Measurements from ENCODE around the gene ADI1.

The ADI1 gene

DNA sequence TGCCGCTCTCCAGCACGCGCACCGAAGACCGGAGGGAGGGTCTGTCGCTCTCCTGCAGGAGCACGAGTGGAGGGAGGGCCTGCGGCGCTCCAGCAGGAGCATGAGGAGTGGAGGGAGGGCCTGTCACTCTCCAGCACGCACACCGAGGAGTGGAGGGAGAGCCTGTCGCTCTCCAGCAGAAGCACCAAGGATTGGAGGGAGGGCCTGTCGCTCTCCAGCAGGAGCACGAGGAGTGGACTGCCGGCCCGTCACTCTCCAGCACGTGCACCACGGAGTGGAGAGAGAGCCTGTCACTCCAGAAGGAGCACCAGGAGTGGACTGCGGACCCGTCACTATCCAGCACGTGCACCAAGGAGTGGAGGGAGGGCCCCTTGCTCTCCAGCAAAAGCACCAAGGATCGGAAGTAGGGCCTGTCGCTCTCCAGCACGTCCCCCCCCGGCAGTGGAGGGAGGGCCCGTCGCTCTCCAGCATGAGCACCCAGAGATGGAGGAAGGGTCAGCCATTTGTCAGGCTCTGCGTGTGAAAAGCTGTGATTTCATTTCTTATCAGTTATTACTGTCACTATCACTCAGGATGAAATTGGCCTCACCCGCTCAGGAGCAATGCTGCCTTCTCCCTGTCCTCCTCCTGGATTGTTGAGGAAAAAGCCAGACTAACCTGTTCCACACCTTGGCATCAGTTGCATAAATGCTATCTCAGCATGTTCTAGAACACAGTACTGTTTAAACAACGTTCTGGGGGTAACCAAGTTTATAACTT is 35.9 kb downstream of the ADI1 start:
- Mint-ChIP-seq H3K9me3 (no peaks in the 10 kb centered on the region), H3K27ac (no peak overlapping the region), H3K4me3 (no peak overlapping the region), H3K27me3 (no peaks in the 10 kb centered on the region), H3K4me1 (peaks cover 4% of the 10 kb centered on the region), H3K36me3 (ENCODE audit: low read depth) (peaks cover 8% of the 10 kb centered on the region)
- DNase-seq (no peak), ATAC-seq (no peak)

- no peaks in the 10 kb centered on the region for H3K27me3 Mint-ChIP-seq
- no peak overlapping the region for H3K27ac Mint-ChIP-seq
- no peak for ATAC-seq
- no peaks in the 10 kb centered on the region for H3K9me3 Mint-ChIP-seq
- peaks cover 4% of the 10 kb centered on the region for H3K4me1 Mint-ChIP-seq
- peaks cover 13% of the 10 kb centered on the region for H3K36me3 Mint-ChIP-seq (ENCODE audit: low read depth)
- DNase-seq = no peak
- H3K4me3 Mint-ChIP-seq = no peak overlapping the region
Observed at GRCh38 chr2:3482363-3482821, 36.9 kb downstream of the ADI1 start.

GRCh38 chr2:3481736-3482362 is 37.5 kb downstream of the ADI1 start:
- Mint-ChIP-seq H3K9me3 (no peaks in the 10 kb centered on the region), H3K27me3 (no peaks in the 10 kb centered on the region), H3K36me3 (ENCODE audit: low read depth) (peaks cover 14% of the 10 kb centered on the region), H3K27ac (no peak overlapping the region), H3K4me3 (no peak overlapping the region), H3K4me1 (peaks cover 4% of the 10 kb centered on the region)
- no peak for ATAC-seq
- no peak for DNase-seq

DNA sequence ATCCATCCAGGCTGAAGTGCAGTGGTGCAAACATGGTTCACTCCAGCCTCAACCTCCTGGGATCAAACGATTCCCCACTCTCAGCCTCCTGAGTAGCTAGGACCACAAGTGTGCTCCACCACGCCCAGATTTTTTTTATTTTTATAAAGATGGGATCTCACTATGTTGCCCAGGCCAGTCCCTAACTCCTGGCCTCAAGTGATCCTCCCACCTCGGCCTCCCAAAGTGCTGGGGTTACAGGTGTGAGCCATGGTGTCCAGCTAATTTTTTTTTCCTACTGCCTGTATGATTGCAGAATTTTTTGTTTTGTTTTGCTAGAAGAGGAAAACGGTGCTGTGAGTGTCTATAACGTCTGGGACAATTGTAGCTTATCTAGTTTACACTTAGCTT is 38.3 kb downstream of the ADI1 start:
- peaks cover 4% of the 10 kb centered on the region for H3K4me1 Mint-ChIP-seq
- H3K4me3 Mint-ChIP-seq = no peak overlapping the region
- H3K36me3 Mint-ChIP-seq (ENCODE audit: low read depth) = peaks cover 14% of the 10 kb centered on the region
- peak overlapping the region; percentile 27 for H3K27ac Mint-ChIP-seq
- no peaks in the 10 kb centered on the region for H3K27me3 Mint-ChIP-seq
- DNase-seq (no peak), ATAC-seq (no peak)
- no peaks in the 10 kb centered on the region for H3K9me3 Mint-ChIP-seq

DNA sequence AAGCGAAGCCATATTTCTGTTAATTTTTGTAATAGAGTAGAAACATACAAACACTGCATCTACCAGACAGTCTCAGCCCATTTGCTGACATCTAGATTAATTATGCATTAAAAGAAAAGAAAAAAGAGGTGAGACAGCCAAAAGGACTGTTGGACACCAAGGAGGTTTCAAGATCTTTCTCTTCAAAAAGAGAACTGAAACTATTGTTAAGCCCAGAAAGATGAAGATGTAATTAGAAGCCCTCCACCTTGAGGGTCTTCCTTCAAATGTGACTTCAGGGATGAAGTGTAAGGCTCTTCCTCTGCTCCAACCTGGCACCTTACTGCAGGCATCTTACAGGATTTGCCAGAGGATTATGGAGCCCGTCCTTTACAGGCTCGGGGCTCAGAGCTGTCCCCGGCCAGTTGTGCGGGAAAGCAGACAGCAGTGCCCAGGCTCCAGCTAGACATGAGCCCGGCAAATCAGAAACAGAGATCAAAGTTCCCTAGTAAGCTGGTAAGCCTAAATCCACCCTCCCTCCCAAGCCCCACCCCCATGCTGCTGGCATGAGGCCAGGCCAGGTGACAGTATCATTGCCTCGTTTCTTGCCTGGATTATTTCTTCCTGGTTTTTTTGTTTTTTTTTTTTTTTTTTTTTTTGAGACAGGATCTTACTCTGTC is 38.9 kb downstream of the ADI1 start:
- H3K4me3 Mint-ChIP-seq = no peak overlapping the region
- H3K4me1 Mint-ChIP-seq = peaks cover 4% of the 10 kb centered on the region
- DNase-seq = no peak
- no peaks in the 10 kb centered on the region for H3K9me3 Mint-ChIP-seq
- peaks cover 14% of the 10 kb centered on the region for H3K36me3 Mint-ChIP-seq (ENCODE audit: low read depth)
- no peaks in the 10 kb centered on the region for H3K27me3 Mint-ChIP-seq
- H3K27ac Mint-ChIP-seq = peak overlapping the region; percentile 46
- no peak for ATAC-seq

DNA sequence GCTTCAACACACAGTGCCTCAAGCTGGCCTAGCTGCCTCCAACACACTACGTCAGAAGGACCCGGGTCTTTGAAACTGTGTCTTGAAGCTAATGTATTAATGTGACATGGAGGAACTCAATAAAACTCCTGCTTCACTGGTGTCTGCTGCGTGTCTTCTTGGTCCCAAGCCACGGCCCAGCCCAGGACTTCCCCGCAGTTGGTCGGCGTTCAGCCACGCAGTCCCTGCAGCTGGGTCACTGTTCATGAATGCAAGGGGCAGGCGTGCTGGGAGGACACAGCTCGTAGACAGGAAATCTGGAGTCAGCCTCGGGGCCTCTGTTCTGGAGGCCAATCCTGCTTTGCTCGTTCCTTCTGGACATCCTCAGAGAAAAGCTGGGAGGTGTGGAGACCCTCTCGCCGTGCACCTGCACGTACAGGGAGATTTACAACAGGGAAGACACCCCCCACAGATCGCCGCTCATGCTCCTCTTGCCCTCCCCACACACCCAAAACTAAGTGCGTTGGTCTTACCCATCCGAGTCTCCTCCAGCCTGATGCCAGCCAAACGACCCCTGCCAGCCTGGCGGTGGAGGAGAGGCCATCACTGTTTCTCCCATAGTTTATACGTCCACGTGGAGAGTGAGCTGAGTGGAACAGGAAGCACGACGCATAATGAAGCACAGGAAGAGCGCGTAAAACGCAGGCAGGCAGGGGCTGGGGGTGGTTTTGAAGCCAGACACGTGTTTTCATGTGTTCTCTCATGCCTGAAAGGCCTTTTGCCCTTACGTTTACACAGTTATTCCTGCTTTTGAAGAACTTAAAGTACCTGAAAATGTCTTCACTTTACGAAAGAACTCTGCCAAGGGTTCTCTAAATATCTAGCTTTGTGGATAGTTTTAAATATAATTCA is 39.7 kb downstream of the ADI1 start:
- no peak for ATAC-seq
- H3K4me3 Mint-ChIP-seq = no peak overlapping the region
- H3K27me3 Mint-ChIP-seq = no peaks in the 10 kb centered on the region
- DNase-seq = no peak
- H3K27ac Mint-ChIP-seq = peak overlapping the region; percentile 14
- H3K4me1 Mint-ChIP-seq = peaks cover 5% of the 10 kb centered on the region
- H3K36me3 Mint-ChIP-seq (ENCODE audit: low read depth) = peaks cover 14% of the 10 kb centered on the region
- H3K9me3 Mint-ChIP-seq = no peaks in the 10 kb centered on the region

DNA sequence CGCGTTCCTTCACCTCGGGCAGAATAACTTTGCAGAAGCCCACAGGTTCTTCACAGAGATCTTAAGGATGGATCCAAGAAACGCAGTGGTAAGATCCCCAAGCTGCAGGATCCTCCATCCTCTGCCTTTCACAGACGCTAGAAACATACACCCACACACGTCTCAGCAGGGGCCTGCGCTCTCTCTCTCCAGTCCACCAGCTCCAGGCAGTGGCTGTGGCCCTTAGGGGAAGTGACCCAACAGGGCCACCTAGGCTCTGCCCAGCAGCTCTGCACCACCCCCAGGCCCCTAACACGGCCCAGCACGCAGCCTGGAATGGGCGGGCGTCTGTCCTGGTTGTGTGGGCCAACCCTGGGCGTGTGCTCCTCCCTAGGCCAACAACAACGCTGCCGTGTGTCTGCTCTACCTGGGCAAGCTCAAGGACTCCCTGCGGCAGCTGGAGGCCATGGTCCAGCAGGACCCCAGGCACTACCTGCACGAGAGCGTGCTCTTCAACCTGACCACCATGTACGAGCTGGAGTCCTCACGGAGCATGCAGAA is 40.4 kb downstream of the ADI1 start:
- H3K36me3 Mint-ChIP-seq (ENCODE audit: low read depth) = peaks cover 14% of the 10 kb centered on the region
- H3K27ac Mint-ChIP-seq = no peak overlapping the region
- DNase-seq (no peak), ATAC-seq (no peak)
- no peak overlapping the region for H3K4me3 Mint-ChIP-seq
- no peaks in the 10 kb centered on the region for H3K9me3 Mint-ChIP-seq
- H3K4me1 Mint-ChIP-seq = peaks cover 6% of the 10 kb centered on the region
- H3K27me3 Mint-ChIP-seq = no peaks in the 10 kb centered on the region

- ATAC-seq (no peak), DNase-seq (no peak)
- Mint-ChIP-seq H3K9me3 (no peaks in the 10 kb centered on the region), H3K27me3 (no peaks in the 10 kb centered on the region), H3K4me3 (no peak overlapping the region), H3K27ac (no peak overlapping the region), H3K36me3 (ENCODE audit: low read depth) (peaks cover 14% of the 10 kb centered on the region), H3K4me1 (peaks cover 6% of the 10 kb centered on the region)
Observed at GRCh38 chr2:3476985-3477327, 42.4 kb downstream of the ADI1 start.

DNA sequence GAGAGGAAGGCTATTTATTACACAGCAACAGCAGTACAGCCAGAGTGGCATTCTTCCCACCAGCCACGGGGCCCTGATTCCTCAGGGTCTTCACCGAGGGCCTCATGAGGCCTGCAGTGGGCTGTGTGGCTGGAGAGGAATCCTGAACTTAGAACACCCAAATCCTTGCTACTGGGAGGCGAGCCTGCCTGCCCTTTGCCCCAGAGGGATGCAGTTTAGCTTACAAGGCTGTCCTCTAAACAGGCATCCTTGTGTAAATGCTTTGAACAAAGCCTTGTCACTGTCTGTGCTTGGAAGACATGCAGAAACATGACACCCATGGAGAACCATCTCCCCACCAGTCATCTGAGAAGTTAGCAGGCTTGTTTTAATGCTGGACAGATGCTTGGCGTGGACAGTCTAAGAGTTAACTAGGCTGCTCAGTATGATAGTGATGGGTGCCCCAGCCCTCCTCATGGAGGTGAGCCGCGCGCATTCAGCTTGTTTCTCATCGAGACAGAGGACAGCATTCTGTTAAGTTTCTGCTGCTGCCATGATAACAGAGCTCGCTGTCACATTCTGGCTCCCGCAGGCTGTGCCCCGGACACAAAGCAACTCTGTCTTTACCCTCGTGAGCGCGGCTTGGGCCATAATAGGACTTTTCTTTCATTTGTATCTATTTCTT is 42.9 kb downstream of the ADI1 start:
- ATAC-seq (no peak), DNase-seq (no peak)
- Mint-ChIP-seq H3K9me3 (no peaks in the 10 kb centered on the region), H3K36me3 (ENCODE audit: low read depth) (peaks cover 14% of the 10 kb centered on the region), H3K4me1 (peaks cover 6% of the 10 kb centered on the region), H3K27ac (no peak overlapping the region), H3K27me3 (no peaks in the 10 kb centered on the region), H3K4me3 (no peak overlapping the region)

GRCh38 chr2:3475771-3476170 is 43.6 kb downstream of the ADI1 start:
- H3K4me3 Mint-ChIP-seq = no peak overlapping the region
- ATAC-seq (no peak), DNase-seq (no peak)
- H3K36me3 Mint-ChIP-seq (ENCODE audit: low read depth) = peaks cover 14% of the 10 kb centered on the region
- no peaks in the 10 kb centered on the region for H3K27me3 Mint-ChIP-seq
- H3K27ac Mint-ChIP-seq = no peak overlapping the region
- H3K9me3 Mint-ChIP-seq = no peaks in the 10 kb centered on the region
- H3K4me1 Mint-ChIP-seq = peaks cover 6% of the 10 kb centered on the region

DNA sequence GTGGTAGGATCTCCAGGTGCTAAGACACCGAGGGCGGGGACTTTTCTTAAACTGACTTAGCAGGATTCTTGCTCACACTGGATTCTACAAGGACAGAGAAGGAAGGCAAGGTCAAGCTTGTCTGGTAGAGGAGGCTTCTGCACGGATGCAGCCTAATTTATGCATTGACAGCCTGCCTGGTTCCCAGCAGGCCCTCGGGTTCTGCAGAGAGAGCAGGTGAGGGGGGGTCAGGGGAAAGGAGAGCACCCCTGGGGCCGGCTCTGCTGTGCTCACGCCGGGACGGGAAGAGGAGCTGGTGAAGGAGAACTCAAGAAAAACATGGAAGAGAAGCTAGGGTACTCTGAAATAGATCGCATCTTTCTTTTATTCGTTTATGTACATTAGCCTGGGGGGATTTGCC is 46.4 kb downstream of the ADI1 start:
- Mint-ChIP-seq H3K27ac (no peak overlapping the region), H3K4me3 (no peak overlapping the region), H3K9me3 (no peaks in the 10 kb centered on the region), H3K36me3 (ENCODE audit: low read depth) (peaks cover 8% of the 10 kb centered on the region), H3K27me3 (no peaks in the 10 kb centered on the region), H3K4me1 (peaks cover 2% of the 10 kb centered on the region)
- ATAC-seq (no peak), DNase-seq (no peak)

GRCh38 chr2:3472296-3472695 is 47.0 kb downstream of the ADI1 start:
- no peak for ATAC-seq
- no peak overlapping the region for H3K27ac Mint-ChIP-seq
- peaks cover 6% of the 10 kb centered on the region for H3K36me3 Mint-ChIP-seq (ENCODE audit: low read depth)
- H3K4me3 Mint-ChIP-seq = no peak overlapping the region
- peaks cover 2% of the 10 kb centered on the region for H3K4me1 Mint-ChIP-seq
- no peak for DNase-seq
- no peaks in the 10 kb centered on the region for H3K9me3 Mint-ChIP-seq
- H3K27me3 Mint-ChIP-seq = no peaks in the 10 kb centered on the region

- Mint-ChIP-seq H3K27ac (no peak overlapping the region), H3K36me3 (ENCODE audit: low read depth) (peaks cover 9% of the 10 kb centered on the region), H3K4me1 (peaks cover 2% of the 10 kb centered on the region), H3K27me3 (no peaks in the 10 kb centered on the region), H3K4me3 (no peak overlapping the region), H3K9me3 (no peaks in the 10 kb centered on the region)
- no peak for DNase-seq
- no peak for ATAC-seq
Observed at GRCh38 chr2:3470856-3471737, 48.2 kb downstream of the ADI1 start.
